GM13977 (cell line): ENCODE results near the gene ZNF211.

Experiments
- DNase-seq: peaks from one replicate; pipeline ENCODE4 v3.0.0; 2012; ENCODE audit warnings: low spot score
- in situ Hi-C: fragments of 300-500 bp; cut with MboI; formaldehyde crosslinking; loops from one replicate; pipeline ENCODE4 v1.12.0; 2022; ENCODE audit warnings: low sequenced_read_pairs, low pct_unique_long_range_greater_than_20kb, mixed read lengths, inconsistent platforms; ENCODE audit not compliant: unreplicated experiment
- TF ChIP-seq, protein P1 (sequence below): IDR thresholded peaks from 2 replicates; pipeline ENCODE4 v1.5.1; 2012; ENCODE audit warnings: mild to moderate bottlenecking, control low read depth; ENCODE audit not compliant: insufficient read depth; ENCODE audit errors: extremely low read depth, missing control alignments

The ZNF211 gene

DNA sequence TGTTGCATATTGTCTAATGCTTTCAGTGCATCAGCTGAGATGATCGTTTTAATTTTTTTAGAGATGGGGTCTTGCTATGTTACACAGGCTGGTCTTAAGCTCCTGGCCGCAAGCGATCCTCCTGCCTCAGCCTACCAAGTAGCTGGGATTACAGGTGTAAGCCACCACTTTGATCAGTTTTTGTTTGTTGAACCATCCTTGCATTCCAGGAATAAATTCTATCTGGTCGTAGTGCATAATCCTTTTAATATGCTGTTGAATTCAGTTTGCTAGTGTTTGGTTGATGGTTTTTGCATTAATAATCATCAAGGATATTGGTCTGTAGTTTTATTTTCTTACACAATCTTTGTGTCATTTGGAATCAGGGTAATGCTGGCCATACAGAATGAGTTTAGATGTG, 4.4 kb downstream of the ZNF211 start:
- TF ChIP-seq, protein P1, sequence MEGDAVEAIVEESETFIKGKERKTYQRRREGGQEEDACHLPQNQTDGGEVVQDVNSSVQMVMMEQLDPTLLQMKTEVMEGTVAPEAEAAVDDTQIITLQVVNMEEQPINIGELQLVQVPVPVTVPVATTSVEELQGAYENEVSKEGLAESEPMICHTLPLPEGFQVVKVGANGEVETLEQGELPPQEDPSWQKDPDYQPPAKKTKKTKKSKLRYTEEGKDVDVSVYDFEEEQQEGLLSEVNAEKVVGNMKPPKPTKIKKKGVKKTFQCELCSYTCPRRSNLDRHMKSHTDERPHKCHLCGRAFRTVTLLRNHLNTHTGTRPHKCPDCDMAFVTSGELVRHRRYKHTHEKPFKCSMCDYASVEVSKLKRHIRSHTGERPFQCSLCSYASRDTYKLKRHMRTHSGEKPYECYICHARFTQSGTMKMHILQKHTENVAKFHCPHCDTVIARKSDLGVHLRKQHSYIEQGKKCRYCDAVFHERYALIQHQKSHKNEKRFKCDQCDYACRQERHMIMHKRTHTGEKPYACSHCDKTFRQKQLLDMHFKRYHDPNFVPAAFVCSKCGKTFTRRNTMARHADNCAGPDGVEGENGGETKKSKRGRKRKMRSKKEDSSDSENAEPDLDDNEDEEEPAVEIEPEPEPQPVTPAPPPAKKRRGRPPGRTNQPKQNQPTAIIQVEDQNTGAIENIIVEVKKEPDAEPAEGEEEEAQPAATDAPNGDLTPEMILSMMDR = no peak
- no peak for DNase-seq
- in situ Hi-C loops = no loop called here

- in situ Hi-C loops = no loop called here
- TF ChIP-seq, protein P1 = no peak
- DNase-seq = no peak
Observed at GRCh38 chr19:57641715-57642234, 8.8 kb downstream of the ZNF211 start.

GRCh38 chr19:57642396-57643046, 9.6 kb downstream of the ZNF211 start:
- in situ Hi-C loops = no loop called here
- DNase-seq = no peak
- TF ChIP-seq, protein P1 = no peak

GRCh38 chr19:57643734-57644133, 10.8 kb downstream of the ZNF211 start:
- in situ Hi-C loops = no loop called here

GRCh38 chr19:57648331-57649003, 15.5 kb downstream of the ZNF211 start:
- in situ Hi-C loops = no loop called here
- DNase-seq = no peak
- TF ChIP-seq, protein P1 = no peak

More at GRCh38 chr19:57643734-57644133, 10.8 kb downstream of the ZNF211 start:
- no peak for DNase-seq
- TF ChIP-seq, protein P1 = no peak

GRCh38 chr19:57651654-57651996, 18.7 kb downstream of the ZNF211 start:
- TF ChIP-seq, protein P1 = no peak
- DNase-seq = no peak
- in situ Hi-C loops = no loop called here
